HEK293 (cell line): ENCODE measurements around the gene RHBDF2.

Source experiments
- HOXD13 ChIP-seq: sonication (generic); formaldehyde crosslinking; IDR thresholded peaks from 2 replicates; pipeline ENCODE4 v1.8.0; 2022; ENCODE audit warnings: missing genetic modification reagents, borderline replicate concordance
- PRDM1 ChIP-seq: fragments of 450-650 bp; formaldehyde crosslinking; IDR thresholded peaks from 2 replicates; pipeline ENCODE4; 2016; ENCODE audit warnings: missing biosample characterization, missing genetic modification characterization
- REPIN1 ChIP-seq: fragments of 450-650 bp; formaldehyde crosslinking; IDR thresholded peaks from 2 replicates; pipeline ENCODE4 v1.5.1; 2017; ENCODE audit warnings: missing biosample characterization, missing genetic modification characterization, low read depth
- ZBTB7A ChIP-seq: fragments of 450-650 bp; formaldehyde crosslinking; IDR thresholded peaks from 2 replicates; pipeline ENCODE4 v1.5.1; 2016; ENCODE audit warnings: low read depth, missing biosample characterization, missing genetic modification characterization
- ZNF311 ChIP-seq: fragments of 450-650 bp; formaldehyde crosslinking; IDR thresholded peaks from 2 replicates; pipeline ENCODE4 v1.5.1; 2017; ENCODE audit warnings: missing biosample characterization, missing genetic modification characterization, borderline replicate concordance
- ZNF416 ChIP-seq: fragments of 450-650 bp; formaldehyde crosslinking; IDR thresholded peaks from 2 replicates; pipeline ENCODE4 v1.5.1; 2016; ENCODE audit warnings: missing biosample characterization, missing genetic modification characterization
- ZNF510 ChIP-seq: fragments of 450-650 bp; formaldehyde crosslinking; IDR thresholded peaks from 2 replicates; pipeline ENCODE4 v1.5.1; 2018; ENCODE audit warnings: mild to moderate bottlenecking, missing genetic modification characterization, missing biosample characterization; ENCODE audit not compliant: insufficient replicate concordance
- ZNF549 ChIP-seq: fragments of 450-650 bp; IDR thresholded peaks from 2 replicates; pipeline ENCODE4 v1.5.1; 2018; ENCODE audit warnings: missing biosample characterization, missing genetic modification characterization, mild to moderate bottlenecking, inconsistent platforms, moderate library complexity
- ZNF623 ChIP-seq: fragments of 450-650 bp; formaldehyde crosslinking; IDR thresholded peaks from 2 replicates; pipeline ENCODE4 v1.5.1; 2016; ENCODE audit warnings: missing biosample characterization, missing genetic modification characterization
- ZNF629 ChIP-seq: fragments of 450-650 bp; formaldehyde crosslinking; IDR thresholded peaks from 2 replicates; pipeline ENCODE4 v1.5.1; 2017; ENCODE audit warnings: missing biosample characterization, missing genetic modification characterization
- ZNF76 ChIP-seq: fragments of 450-650 bp; formaldehyde crosslinking; IDR thresholded peaks from 2 replicates; pipeline ENCODE4; 2016; ENCODE audit warnings: low read depth, missing biosample characterization, missing genetic modification characterization, borderline replicate concordance
- TF ChIP-seq, protein P1 (sequence below): fragments of 450-650 bp; formaldehyde crosslinking; IDR thresholded peaks from 2 replicates; pipeline ENCODE4 v1.5.1; 2016; ENCODE audit warnings: missing biosample characterization, missing genetic modification characterization
- TF ChIP-seq, protein P2 (sequence below): fragments of 450-650 bp; formaldehyde crosslinking; IDR thresholded peaks from 2 replicates; pipeline ENCODE4 v1.5.1; 2016; ENCODE audit warnings: missing biosample characterization, missing genetic modification characterization

DNA sequence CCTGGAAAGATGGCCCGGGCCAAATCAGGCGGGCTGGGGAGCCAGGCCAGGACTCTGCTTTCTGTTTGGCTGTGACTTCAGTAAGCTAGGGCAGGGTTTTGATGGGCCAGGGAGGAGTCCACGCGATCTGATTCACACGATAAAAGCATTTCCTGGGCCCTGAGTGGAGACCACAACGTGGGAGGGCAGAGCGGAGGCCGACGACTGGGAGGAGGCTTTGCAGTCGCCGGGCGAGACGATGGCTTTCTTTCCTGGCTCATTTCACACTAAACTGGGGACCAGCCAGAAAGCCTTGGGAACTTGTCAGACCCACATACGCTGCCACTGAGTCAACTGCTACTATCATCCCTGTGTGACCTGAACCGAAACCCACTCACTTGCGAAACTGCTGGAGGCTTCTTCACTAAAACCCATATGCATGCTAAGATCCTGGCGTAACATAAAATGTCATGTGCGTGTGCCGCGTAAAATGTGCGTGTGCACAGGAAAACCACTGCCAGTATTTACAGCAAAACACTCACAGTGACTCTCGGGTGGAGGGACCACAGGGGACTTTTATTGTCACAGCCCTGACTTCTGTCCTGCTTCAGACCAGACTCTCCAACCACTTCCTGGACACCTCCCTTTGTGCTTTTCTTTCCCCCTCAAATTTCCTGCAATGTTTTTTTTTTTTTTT, 14.2 kb upstream of the RHBDF2 start:
- TF ChIP-seq ZNF623 = no peak
- TF ChIP-seq, protein P1, sequence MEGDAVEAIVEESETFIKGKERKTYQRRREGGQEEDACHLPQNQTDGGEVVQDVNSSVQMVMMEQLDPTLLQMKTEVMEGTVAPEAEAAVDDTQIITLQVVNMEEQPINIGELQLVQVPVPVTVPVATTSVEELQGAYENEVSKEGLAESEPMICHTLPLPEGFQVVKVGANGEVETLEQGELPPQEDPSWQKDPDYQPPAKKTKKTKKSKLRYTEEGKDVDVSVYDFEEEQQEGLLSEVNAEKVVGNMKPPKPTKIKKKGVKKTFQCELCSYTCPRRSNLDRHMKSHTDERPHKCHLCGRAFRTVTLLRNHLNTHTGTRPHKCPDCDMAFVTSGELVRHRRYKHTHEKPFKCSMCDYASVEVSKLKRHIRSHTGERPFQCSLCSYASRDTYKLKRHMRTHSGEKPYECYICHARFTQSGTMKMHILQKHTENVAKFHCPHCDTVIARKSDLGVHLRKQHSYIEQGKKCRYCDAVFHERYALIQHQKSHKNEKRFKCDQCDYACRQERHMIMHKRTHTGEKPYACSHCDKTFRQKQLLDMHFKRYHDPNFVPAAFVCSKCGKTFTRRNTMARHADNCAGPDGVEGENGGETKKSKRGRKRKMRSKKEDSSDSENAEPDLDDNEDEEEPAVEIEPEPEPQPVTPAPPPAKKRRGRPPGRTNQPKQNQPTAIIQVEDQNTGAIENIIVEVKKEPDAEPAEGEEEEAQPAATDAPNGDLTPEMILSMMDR = no peak
- TF ChIP-seq, protein P2, sequence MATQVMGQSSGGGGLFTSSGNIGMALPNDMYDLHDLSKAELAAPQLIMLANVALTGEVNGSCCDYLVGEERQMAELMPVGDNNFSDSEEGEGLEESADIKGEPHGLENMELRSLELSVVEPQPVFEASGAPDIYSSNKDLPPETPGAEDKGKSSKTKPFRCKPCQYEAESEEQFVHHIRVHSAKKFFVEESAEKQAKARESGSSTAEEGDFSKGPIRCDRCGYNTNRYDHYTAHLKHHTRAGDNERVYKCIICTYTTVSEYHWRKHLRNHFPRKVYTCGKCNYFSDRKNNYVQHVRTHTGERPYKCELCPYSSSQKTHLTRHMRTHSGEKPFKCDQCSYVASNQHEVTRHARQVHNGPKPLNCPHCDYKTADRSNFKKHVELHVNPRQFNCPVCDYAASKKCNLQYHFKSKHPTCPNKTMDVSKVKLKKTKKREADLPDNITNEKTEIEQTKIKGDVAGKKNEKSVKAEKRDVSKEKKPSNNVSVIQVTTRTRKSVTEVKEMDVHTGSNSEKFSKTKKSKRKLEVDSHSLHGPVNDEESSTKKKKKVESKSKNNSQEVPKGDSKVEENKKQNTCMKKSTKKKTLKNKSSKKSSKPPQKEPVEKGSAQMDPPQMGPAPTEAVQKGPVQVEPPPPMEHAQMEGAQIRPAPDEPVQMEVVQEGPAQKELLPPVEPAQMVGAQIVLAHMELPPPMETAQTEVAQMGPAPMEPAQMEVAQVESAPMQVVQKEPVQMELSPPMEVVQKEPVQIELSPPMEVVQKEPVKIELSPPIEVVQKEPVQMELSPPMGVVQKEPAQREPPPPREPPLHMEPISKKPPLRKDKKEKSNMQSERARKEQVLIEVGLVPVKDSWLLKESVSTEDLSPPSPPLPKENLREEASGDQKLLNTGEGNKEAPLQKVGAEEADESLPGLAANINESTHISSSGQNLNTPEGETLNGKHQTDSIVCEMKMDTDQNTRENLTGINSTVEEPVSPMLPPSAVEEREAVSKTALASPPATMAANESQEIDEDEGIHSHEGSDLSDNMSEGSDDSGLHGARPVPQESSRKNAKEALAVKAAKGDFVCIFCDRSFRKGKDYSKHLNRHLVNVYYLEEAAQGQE (tag by site-specific recombination) = no peak
- TF ChIP-seq ZNF76 (tag by site-specific recombination) = no peak
- no peak for TF ChIP-seq ZNF549 (tag by site-specific recombination)
- no peak for TF ChIP-seq ZNF510 (tag by site-specific recombination)
- no peak for TF ChIP-seq ZNF311 (tag by site-specific recombination)
- TF ChIP-seq ZNF629 (tag by site-specific recombination) = no peak
- no peak for TF ChIP-seq REPIN1 (tag by site-specific recombination)
- no peak for TF ChIP-seq ZBTB7A
- no peak for TF ChIP-seq HOXD13 (CRISPR knock-in tag)
- no peak for TF ChIP-seq ZNF416 (tag by site-specific recombination)
- no peak for TF ChIP-seq PRDM1 (tag by site-specific recombination)
